Thyroid gland (tissue), 4 donors: ENCODE results near the gene ZMIZ1.

Source experiments
- POLR2A ChIP-seq, 2 donors: fragments of 450-650 bp; IDR thresholded peaks; one replicate each; pipeline ENCODE4 v1.6.1; 2017; ENCODE audit warnings: antibody characterized with exemption in 2 of 2, mild to moderate bottlenecking in 2 of 2, moderate library complexity in 1 of 2
- TF ChIP-seq, protein P1 (sequence below), 6 experiments: fragments of 200-600 bp in 3 of 6; fragments of 450-650 bp in 3 of 6; sonication (generic) in 3 of 6; IDR thresholded peaks; one replicate each; pipeline ENCODE4 v1.5.1; 2016 to 2019; ENCODE audit warnings: antibody characterized with exemption in 6 of 6, mild to moderate bottlenecking in 2 of 6, inconsistent platforms in 1 of 6, moderate library complexity in 1 of 6

DNA sequence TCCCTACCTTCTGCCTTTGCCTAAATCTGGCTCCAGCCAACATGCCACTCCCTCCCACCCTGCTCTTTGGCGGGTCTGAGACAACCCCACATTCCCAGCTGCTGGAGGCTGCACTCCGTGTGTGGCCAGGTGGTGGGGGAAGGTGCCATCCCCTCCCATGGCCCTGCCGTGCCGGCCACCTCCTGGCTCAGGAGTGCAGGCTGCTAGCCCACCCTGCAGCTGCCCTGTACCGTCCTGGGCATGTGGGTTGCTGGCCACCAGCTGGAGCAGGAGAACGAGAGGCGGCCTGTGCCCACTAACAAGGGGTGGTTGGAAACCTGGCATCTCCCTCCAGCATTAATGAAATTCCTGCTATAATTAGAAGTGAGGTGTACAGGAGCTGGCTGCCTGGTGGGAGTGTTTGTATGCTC lies 97.6 kb downstream of the ZMIZ1 start:
- TF ChIP-seq POLR2A (IDR thresholded peaks at IDR 0.05): no peak
- TF ChIP-seq, protein P1, sequence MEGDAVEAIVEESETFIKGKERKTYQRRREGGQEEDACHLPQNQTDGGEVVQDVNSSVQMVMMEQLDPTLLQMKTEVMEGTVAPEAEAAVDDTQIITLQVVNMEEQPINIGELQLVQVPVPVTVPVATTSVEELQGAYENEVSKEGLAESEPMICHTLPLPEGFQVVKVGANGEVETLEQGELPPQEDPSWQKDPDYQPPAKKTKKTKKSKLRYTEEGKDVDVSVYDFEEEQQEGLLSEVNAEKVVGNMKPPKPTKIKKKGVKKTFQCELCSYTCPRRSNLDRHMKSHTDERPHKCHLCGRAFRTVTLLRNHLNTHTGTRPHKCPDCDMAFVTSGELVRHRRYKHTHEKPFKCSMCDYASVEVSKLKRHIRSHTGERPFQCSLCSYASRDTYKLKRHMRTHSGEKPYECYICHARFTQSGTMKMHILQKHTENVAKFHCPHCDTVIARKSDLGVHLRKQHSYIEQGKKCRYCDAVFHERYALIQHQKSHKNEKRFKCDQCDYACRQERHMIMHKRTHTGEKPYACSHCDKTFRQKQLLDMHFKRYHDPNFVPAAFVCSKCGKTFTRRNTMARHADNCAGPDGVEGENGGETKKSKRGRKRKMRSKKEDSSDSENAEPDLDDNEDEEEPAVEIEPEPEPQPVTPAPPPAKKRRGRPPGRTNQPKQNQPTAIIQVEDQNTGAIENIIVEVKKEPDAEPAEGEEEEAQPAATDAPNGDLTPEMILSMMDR (IDR thresholded peaks at IDR 0.05): no peak
